ENCODE measurements around the gene ZBTB38. TPM values are rescaled to one million over a fixed set of nuclear protein-coding genes. Genes with fewer than 3 reads are reported as not detected.

ZBTB38 gene
- total RNA-seq, 1 experiment from 2014 or later: 46.7 TPM

DNA sequence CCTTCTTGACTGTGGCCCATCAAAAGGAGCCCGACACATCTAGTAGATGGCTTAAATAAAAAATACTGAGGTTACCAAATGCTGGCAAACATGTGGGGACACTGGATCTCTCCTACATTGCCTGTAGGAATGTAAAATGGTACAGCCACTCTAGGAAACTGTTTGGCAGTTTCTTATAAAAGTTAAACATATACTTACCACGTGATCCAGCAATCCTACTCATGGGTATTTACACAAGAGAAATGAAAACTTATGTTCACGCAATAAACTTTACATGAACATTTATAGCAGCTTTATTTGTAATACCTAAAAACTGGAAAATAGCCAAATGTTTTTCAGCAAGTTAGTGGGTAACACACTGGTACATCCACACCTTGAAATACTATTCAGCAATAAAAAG lies 9.1 kb downstream of the ZBTB38 start:
- Histone ChIP-seq H3K9me3 (ENCODE audit: control insufficient read depth, insufficient read depth, low read depth, low read length) (no peaks in the 10 kb centered on the region), H3K4me3 (ENCODE audit: low read depth in 2 of 2, low read length in 2 of 2) (no peak overlapping the region), H3K36me3 (ENCODE audit: control insufficient read depth, insufficient read depth, low read length) (no peaks in the 10 kb centered on the region), H3K4me1 (ENCODE audit: control insufficient read depth, insufficient read depth, low read length) (no peaks in the 10 kb centered on the region), H3K27ac (ENCODE audit: low read length) (no peak overlapping the region), H3K27me3 (ENCODE audit: control insufficient read depth, insufficient read depth, low read length) (no peaks in the 10 kb centered on the region)
- no peak for ATAC-seq
- POLR2A ChIA-PET: no interaction called here
- in situ Hi-C loops (cut with HindIII; ENCODE audit: low pct_unique_long_range_greater_than_20kb, low sequenced_read_pairs): no loop called here
- no peak for DNase-seq (ENCODE audit: low read depth, low spot score)
- TF ChIP-seq TCF7L2 (IDR thresholded peaks at IDR 0.05; ENCODE audit: low read depth, low read length) (no peak), POLR2AphosphoS5 (IDR thresholded peaks at IDR 0.05; ENCODE audit: low read depth, low read length) (no peak), SIN3A (IDR thresholded peaks at IDR 0.05; ENCODE audit: borderline replicate concordance, insufficient read depth, low read depth, low read length) (no peak)
- TF ChIP-seq, protein P1, sequence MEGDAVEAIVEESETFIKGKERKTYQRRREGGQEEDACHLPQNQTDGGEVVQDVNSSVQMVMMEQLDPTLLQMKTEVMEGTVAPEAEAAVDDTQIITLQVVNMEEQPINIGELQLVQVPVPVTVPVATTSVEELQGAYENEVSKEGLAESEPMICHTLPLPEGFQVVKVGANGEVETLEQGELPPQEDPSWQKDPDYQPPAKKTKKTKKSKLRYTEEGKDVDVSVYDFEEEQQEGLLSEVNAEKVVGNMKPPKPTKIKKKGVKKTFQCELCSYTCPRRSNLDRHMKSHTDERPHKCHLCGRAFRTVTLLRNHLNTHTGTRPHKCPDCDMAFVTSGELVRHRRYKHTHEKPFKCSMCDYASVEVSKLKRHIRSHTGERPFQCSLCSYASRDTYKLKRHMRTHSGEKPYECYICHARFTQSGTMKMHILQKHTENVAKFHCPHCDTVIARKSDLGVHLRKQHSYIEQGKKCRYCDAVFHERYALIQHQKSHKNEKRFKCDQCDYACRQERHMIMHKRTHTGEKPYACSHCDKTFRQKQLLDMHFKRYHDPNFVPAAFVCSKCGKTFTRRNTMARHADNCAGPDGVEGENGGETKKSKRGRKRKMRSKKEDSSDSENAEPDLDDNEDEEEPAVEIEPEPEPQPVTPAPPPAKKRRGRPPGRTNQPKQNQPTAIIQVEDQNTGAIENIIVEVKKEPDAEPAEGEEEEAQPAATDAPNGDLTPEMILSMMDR (IDR thresholded peaks at IDR 0.05): no peak
- CTCF ChIA-PET: no interaction called here
- no TSS peak for BruUV-seq (replicated peaks)
- intact Hi-C loops (cut with micrococcal nuclease; ENCODE audit: unreplicated experiment): no loop called here

GRCh38 chr3:141378556-141378955 lies 10.3 kb downstream of the ZBTB38 start:
- TF ChIP-seq POLR2AphosphoS5 (IDR thresholded peaks at IDR 0.05; ENCODE audit: low read depth, low read length) (no peak), TCF7L2 (IDR thresholded peaks at IDR 0.05; ENCODE audit: low read depth, low read length) (no peak), SIN3A (IDR thresholded peaks at IDR 0.05; ENCODE audit: borderline replicate concordance, insufficient read depth, low read depth, low read length) (no peak)
- TF ChIP-seq, protein P1 (IDR thresholded peaks at IDR 0.05): no peak
- TF ChIP-seq, protein P2, sequence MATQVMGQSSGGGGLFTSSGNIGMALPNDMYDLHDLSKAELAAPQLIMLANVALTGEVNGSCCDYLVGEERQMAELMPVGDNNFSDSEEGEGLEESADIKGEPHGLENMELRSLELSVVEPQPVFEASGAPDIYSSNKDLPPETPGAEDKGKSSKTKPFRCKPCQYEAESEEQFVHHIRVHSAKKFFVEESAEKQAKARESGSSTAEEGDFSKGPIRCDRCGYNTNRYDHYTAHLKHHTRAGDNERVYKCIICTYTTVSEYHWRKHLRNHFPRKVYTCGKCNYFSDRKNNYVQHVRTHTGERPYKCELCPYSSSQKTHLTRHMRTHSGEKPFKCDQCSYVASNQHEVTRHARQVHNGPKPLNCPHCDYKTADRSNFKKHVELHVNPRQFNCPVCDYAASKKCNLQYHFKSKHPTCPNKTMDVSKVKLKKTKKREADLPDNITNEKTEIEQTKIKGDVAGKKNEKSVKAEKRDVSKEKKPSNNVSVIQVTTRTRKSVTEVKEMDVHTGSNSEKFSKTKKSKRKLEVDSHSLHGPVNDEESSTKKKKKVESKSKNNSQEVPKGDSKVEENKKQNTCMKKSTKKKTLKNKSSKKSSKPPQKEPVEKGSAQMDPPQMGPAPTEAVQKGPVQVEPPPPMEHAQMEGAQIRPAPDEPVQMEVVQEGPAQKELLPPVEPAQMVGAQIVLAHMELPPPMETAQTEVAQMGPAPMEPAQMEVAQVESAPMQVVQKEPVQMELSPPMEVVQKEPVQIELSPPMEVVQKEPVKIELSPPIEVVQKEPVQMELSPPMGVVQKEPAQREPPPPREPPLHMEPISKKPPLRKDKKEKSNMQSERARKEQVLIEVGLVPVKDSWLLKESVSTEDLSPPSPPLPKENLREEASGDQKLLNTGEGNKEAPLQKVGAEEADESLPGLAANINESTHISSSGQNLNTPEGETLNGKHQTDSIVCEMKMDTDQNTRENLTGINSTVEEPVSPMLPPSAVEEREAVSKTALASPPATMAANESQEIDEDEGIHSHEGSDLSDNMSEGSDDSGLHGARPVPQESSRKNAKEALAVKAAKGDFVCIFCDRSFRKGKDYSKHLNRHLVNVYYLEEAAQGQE (IDR thresholded peaks at IDR 0.05; ENCODE audit: insufficient read depth in 1 of 2, low read depth in 2 of 2, low read length in 1 of 2): no peak
- H3K36me3 ChIP-seq (ENCODE audit: control insufficient read depth, insufficient read depth, low read length): no peaks in the 10 kb centered on the region
- H3K27ac ChIP-seq (ENCODE audit: low read length): no peak overlapping the region
- BruUV-seq (replicated peaks): no TSS peak
- intact Hi-C loops (cut with micrococcal nuclease; ENCODE audit: unreplicated experiment): no loop called here
- H3K4me1 ChIP-seq (ENCODE audit: control insufficient read depth, insufficient read depth, low read length): no peaks in the 10 kb centered on the region
- ChIA-PET POLR2A (no interaction called here), CTCF (no interaction called here)
- DNase-seq (ENCODE audit: low read depth, low spot score) (no peak), ATAC-seq (no peak)
- H3K27me3 ChIP-seq (ENCODE audit: control insufficient read depth, insufficient read depth, low read length): no peaks in the 10 kb centered on the region
- H3K9me3 ChIP-seq (ENCODE audit: control insufficient read depth, insufficient read depth, low read depth, low read length): no peaks in the 10 kb centered on the region
- no peak overlapping the region for H3K4me3 ChIP-seq (ENCODE audit: low read depth in 2 of 2, low read length in 2 of 2)
- in situ Hi-C loops (cut with HindIII; ENCODE audit: low pct_unique_long_range_greater_than_20kb, low sequenced_read_pairs): no loop called here
